Uterus (tissue), 2 donors: Measurements from ENCODE around the gene FER.

ENCODE experiments used
- POLR2A ChIP-seq, 2 donors: fragments of 450-650 bp; IDR thresholded peaks; one replicate each; pipeline ENCODE4 v1.6.1; 2016; ENCODE audit warnings: antibody characterized with exemption in 2 of 2, mild to moderate bottlenecking in 1 of 2, moderate library complexity in 1 of 2
- TF ChIP-seq, protein P1 (sequence below), 4 experiments: fragments of 200-600 bp in 2 of 4; fragments of 450-650 bp in 2 of 4; sonication (generic) in 2 of 4; IDR thresholded peaks; one replicate each; pipeline ENCODE4 v1.5.1; 2016 to 2019; ENCODE audit warnings: antibody characterized with exemption in 4 of 4, mild to moderate bottlenecking in 2 of 4, moderate library complexity in 1 of 4

DNA sequence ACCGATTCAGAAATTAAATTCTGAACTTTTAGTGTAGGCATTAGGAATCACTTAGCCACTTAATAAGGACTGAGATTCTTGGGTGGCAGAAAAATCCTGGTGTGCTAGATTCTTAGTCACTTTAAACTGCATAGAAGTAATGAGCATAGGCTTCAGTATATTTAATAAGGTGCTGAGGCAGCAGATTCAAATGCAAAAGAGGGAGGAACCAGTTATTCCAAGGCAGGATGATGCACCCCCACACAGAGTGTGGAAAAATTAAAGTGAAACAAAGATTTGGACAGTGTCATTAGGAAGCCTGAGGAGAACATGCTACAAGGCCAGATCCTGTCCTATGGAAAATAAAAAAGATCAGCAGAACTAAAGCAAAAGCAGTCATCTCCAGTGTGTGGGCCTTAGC is 444.3 kb downstream of the FER start:
- TF ChIP-seq, protein P1, sequence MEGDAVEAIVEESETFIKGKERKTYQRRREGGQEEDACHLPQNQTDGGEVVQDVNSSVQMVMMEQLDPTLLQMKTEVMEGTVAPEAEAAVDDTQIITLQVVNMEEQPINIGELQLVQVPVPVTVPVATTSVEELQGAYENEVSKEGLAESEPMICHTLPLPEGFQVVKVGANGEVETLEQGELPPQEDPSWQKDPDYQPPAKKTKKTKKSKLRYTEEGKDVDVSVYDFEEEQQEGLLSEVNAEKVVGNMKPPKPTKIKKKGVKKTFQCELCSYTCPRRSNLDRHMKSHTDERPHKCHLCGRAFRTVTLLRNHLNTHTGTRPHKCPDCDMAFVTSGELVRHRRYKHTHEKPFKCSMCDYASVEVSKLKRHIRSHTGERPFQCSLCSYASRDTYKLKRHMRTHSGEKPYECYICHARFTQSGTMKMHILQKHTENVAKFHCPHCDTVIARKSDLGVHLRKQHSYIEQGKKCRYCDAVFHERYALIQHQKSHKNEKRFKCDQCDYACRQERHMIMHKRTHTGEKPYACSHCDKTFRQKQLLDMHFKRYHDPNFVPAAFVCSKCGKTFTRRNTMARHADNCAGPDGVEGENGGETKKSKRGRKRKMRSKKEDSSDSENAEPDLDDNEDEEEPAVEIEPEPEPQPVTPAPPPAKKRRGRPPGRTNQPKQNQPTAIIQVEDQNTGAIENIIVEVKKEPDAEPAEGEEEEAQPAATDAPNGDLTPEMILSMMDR (IDR thresholded peaks at IDR 0.05) = no peak
- no peak for TF ChIP-seq POLR2A (IDR thresholded peaks at IDR 0.05)
